Posterior cingulate gyrus (tissue), 11 donors: ENCODE data around the gene FRRS1L.
"Not testable (repeated sequence)": the region's sequence is repeated elsewhere in the genome, so short reads cannot be mapped to it uniquely, and the experiment has no call there.

Experiments
- DNase-seq, 10 donors: peaks; one replicate each; pipeline versions ENCODE4 v3.0.0 to v3.0.0-alpha.2; 2020 to 2021; ENCODE audit warnings: mixed read lengths in 3 of 10
- intact Hi-C: fragments of 100-400 bp; cut with DNase I; formaldehyde crosslinking; loops from one replicate; pipeline ENCODE4 v1.15.1; 2023

The FRRS1L gene

GRCh38 chr9:109139851-109140250, 27.2 kb downstream of the FRRS1L start:
- no peak for DNase-seq
- intact Hi-C loops = no loop called here

GRCh38 chr9:109138421-109138820, 28.6 kb downstream of the FRRS1L start:
- no peak for DNase-seq
- intact Hi-C loops = no loop called here

- no peak for DNase-seq
- intact Hi-C loops = no loop called here
Observed at GRCh38 chr9:109134167-109134578, 32.9 kb downstream of the FRRS1L start.

- intact Hi-C loops = no loop called here
- no peak for DNase-seq
Observed at GRCh38 chr9:109133533-109133932, 33.5 kb downstream of the FRRS1L start.

- intact Hi-C loops = no loop called here
- no peak for DNase-seq
Observed at GRCh38 chr9:109132567-109133021, 34.5 kb downstream of the FRRS1L start.

- intact Hi-C loops = no loop called here
- DNase-seq = no peak
Observed at GRCh38 chr9:109129470-109130197, 37.4 kb downstream of the FRRS1L start.

GRCh38 chr9:109126671-109127070, 40.4 kb downstream of the FRRS1L start:
- DNase-seq, intact Hi-C loops: not testable (repeated sequence)

GRCh38 chr9:109124121-109124520, 42.9 kb downstream of the FRRS1L start:
- no peak for DNase-seq
- intact Hi-C loops = no loop called here

- DNase-seq = no peak
- intact Hi-C loops = no loop called here
Observed at GRCh38 chr9:109122726-109123621, 44.1 kb downstream of the FRRS1L start.

- intact Hi-C loops = no loop called here
- DNase-seq = no peak
Observed at GRCh38 chr9:109121232-109121796, 45.7 kb downstream of the FRRS1L start.

GRCh38 chr9:109120204-109120789, 46.8 kb downstream of the FRRS1L start:
- no peak for DNase-seq
- intact Hi-C loops = no loop called here

GRCh38 chr9:109119439-109120203, 47.4 kb downstream of the FRRS1L start, which contains the start of gene TMEM245:
Gene TMEM245, minus strand, starts transcription at chr9:109119947. Its CDS starts 34 bp downstream, at chr9:109119913.
- intact Hi-C loops = loop anchor here (1.0 to 5.0 kb wide), 2 partner anchors 107 to 185 kb away; partner anchors contain the start of genes ABITRAM, CTNNAL1 and ELP1
- DNase-seq = peak; percentile 92 to 100 (median 96)

- intact Hi-C loops = loop anchor here (1.0 to 5.0 kb wide), 2 partner anchors 107 to 185 kb away; partner anchors contain the start of genes ABITRAM, CTNNAL1 and ELP1
- peak in 5 of 10 donors; percentile 15 to 64 (median 27) for DNase-seq
Observed at GRCh38 chr9:109118808-109119438, 48.1 kb downstream of the FRRS1L start.

GRCh38 chr9:109117856-109118807, 48.9 kb downstream of the FRRS1L start:
- intact Hi-C loops = loop anchor here (5.0 kb wide), 1 partner anchor 106 kb away; the partner anchor contains the start of gene CTNNAL1
- peak in 1 of 10 donors; percentile 76 for DNase-seq

GRCh38 chr9:109115931-109116526, 51.0 kb downstream of the FRRS1L start:
- DNase-seq = peak in 1 of 10 donors; percentile 13
- intact Hi-C loops = loop anchor here (5.0 kb wide), 1 partner anchor 104 kb away; the partner anchor contains the start of gene CTNNAL1

GRCh38 chr9:109114670-109115069, 52.4 kb downstream of the FRRS1L start:
- intact Hi-C loops = loop anchor here (5.0 kb wide), 1 partner anchor 102 kb away; the partner anchor contains the start of gene CTNNAL1
- no peak for DNase-seq

- DNase-seq = no peak
- intact Hi-C loops = no loop called here
Observed at GRCh38 chr9:109113892-109114609, 53.0 kb downstream of the FRRS1L start.
